Suppressor macrophage treated with lipopolysaccharide for 4 hours (primary cell): ENCODE data around the gene C5.
A peak's percentile ranks its signal among the peaks of the same experiment; 100 is the strongest.
"Not testable (repeated sequence)": the region's sequence is repeated elsewhere in the genome, so short reads cannot be mapped to it uniquely, and the experiment has no call there.

Experiments used
- DNase-seq: peaks from one replicate; pipeline ENCODE4 v3.0.0-alpha.2; 2020

The C5 gene

DNA sequence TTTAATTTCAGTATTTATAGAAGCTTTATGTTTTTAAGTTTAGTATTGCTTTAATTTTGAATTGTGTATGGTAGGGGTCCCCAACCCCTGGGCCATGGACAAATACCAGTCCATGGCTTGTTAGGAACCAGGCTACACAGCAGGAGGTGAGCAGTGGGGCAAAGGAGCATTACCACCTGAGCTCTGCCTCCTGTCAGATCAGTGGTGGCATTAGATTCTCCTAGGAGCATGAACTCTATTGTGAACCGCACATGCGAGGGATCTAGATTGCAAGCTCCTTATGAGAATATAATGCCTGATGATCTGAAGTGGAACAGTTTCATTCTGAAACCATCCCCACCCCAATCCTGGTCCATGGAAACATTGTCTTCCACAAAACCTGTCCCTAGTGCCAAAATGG lies 1.9 kb downstream of the C5 start:
- DNase-seq: no peak

DNA sequence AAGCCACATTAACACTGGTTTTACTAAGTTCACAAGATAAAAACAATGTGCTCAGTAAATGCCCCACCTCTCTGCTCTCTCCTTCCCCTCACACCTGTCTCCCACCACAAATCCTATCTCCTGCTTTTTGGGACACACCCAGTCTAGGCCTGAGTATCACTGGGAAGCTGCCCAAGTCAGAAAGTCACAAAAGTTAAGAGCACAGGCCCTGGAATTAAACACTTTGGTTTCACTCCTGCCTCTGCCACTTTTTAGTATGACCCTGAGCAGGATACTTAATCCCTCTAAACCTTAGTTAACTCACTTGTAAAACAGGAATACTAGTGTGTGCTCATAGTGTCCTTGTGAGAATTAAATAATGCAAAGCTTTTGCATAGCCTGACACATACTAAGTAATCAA lies 11.3 kb downstream of the C5 start:
- DNase-seq: no peak

- DNase-seq: no peak
These were observed 11.7 kb downstream of the C5 start for GRCh38 chr9:121038362-121038761.

DNA sequence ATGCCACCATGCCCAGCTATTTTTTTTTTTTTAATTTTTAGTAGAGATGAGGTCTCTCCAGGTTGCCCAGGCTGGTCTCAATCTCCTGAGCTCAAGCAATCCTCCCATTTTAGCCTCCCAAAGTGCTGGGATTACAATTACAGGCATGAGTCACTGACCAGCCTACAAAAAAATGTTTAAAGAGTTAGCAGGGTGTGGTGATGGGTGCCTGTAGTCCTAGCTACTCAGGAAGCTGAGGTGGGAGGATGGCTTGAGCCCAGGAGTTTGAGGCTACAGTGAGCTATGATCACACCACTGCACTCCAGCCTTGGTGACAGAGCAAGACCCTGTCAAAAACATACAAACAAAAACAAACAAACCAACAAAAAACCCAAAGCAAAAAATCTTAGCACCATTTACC lies 14.4 kb downstream of the C5 start:
- not testable (repeated sequence) for DNase-seq

- DNase-seq: no peak
These were observed 15.5 kb downstream of the C5 start for GRCh38 chr9:121034529-121034928.

- no peak for DNase-seq
These were observed 20.6 kb downstream of the C5 start for GRCh38 chr9:121029469-121029868.

- not testable (repeated sequence) for DNase-seq
These were observed 21.8 kb downstream of the C5 start for GRCh38 chr9:121028285-121028684.

DNA sequence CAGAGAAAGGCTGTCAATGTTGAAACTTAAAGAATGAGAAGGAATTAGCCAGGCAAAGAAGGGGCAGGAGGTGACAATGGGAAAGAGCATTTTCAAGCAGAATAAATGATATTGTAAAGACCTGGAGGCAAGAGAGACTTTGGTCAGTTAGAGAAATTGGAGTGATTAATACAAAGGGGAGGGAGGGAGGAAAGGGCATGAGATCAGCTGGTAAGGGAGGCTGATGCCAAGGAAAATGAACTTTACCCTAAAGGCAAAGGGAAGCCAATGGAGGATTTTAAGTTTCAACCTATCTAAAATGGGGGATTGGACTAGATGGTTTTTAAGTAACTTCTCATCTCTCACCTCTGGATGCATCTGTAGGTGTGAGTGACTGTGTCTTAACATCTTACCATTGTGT lies 23.3 kb downstream of the C5 start:
- no peak for DNase-seq

DNA sequence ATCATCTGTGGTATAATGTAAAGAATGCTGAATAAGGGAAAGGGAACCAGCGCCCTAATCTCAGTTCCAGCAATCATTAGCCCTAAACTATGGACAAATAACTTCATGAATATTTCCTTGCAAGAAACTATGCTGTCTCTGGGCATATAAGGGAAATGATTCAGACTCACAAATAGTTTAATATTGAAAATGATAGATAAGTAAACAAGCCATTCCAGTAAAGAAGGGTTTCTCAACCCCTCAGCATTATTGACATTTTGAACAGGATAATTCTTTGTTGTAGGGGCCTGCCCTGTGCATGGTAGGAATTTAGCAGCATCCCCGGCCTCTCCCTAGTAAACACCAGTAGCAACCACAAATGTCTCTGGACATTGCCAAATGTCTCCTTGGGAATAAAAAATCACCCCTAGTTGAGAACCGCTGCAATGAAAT lies 23.8 kb downstream of the C5 start:
- DNase-seq: no peak

GRCh38 chr9:121024237-121024636 lies 25.8 kb downstream of the C5 start:
- no peak for DNase-seq

GRCh38 chr9:121023064-121023463 lies 27.0 kb downstream of the C5 start:
- no peak for DNase-seq

- DNase-seq: no peak
These were observed 28.8 kb downstream of the C5 start for GRCh38 chr9:121021301-121021700.

- no peak for DNase-seq
These were observed 30.8 kb downstream of the C5 start for GRCh38 chr9:121019273-121019672.

DNA sequence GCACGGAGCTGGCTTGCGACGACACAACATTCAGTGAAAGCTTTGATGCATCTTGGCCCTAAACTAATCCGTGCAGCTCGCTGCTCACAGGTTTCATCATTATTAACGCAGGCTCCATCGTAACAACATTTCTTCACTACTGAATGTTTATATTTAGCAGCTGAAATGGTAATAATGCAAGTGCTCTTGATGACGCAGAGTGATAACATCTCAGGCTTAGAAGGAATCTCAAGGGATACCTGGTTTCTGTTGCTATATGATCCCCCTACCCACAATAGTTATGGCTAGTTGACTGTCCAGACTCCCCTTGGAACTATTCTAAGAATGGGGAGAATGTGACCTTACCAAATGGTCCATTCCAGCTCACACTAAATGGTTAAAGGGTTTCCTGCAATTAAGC lies 36.2 kb downstream of the C5 start:
- DNase-seq: no peak

DNA sequence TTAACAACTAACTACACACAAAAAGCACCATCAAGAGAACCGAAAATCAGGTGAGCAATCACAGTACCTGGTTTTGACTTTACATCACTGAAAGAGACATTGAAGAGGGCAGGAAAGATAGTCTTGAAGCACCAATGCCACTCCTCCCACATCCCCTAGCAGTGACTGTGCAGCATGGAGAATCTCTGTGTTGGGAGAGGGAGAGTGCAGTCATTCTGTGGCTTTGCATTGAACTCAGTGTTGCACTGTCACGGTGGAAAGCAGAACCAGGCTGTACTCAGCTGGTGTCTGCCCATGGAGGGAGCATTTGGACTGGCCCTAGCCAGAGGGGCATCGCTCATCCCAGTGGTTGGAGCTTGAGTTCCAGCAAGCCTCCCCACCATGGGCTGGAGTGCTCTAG lies 40.4 kb downstream of the C5 start:
- peak; percentile 1 for DNase-seq

- DNase-seq: no peak
These were observed 50.8 kb downstream of the C5 start for GRCh38 chr9:120999317-120999716.

GRCh38 chr9:120998111-120998510 lies 52.0 kb downstream of the C5 start:
- DNase-seq: no peak

DNA sequence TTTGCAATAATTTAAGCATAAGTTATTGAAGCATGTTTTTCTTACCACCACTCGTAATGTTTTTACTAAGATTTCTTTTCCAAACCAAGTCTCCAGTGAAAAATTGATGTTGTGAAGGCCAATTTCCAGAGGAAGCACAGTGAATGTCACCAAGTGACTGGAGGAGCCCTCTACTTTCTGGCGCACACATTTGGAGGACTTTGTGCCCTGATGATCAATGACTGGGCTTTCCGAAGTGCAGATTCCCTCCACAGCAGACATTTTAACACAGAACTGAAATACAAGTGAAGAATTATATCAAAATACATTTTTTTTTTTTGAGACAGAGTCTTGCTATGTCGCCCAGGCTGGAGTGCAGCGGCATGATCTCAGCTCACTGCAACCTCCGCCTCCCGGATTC lies 52.6 kb downstream of the C5 start:
- DNase-seq: no peak

GRCh38 chr9:120996409-120996808 lies 53.7 kb downstream of the C5 start:
- DNase-seq: no peak

DNA sequence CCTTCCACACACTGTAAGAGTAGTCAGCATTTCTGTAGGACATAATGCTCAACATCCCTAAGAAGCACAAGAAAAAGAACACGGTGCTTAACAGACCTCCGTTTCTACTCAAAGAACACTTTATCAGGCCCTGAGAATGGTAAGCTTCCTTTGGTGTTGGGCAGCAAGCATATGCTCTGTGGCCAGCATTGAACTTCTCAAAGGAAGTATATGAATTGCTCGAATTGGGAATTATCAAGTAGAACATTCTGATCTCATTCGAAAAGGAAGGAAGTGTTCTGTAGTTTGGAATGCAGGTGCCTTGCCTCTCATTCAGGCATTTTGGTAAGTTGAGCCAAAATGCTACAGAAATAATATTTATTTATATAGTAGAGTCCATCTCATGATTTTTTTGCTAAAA lies 61.0 kb downstream of the C5 start:
- no peak for DNase-seq

GRCh38 chr9:120985819-120986222 lies 64.3 kb downstream of the C5 start:
- peak; percentile 47 for DNase-seq

DNA sequence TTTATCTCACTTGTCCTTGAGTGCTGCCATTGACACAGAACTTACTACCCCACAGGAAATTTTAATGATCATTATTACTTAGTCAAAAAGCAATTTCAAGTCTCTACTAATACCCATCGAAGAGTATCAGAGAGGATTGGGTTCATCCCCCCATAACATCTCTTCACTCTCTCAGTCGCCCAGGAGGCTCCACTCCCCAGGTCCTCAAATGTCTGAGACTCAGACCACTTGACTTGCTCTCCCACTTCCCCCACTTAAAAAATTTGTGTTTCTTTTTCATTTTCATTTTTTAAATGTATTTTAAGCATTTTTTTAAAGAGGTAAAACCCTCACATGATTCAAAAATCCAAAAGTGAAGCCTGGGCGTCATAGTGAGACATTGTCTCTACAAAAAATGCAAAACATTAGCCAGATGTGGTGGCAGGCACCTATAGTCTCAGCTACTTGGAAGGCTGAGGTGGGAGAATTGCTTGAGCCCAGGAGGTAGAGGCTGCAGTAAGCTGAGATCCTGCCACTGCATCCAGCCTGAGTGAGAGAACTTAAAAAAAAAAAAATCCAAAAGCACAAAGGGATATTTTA lies 66.7 kb downstream of the C5 start:
- no peak for DNase-seq

DNA sequence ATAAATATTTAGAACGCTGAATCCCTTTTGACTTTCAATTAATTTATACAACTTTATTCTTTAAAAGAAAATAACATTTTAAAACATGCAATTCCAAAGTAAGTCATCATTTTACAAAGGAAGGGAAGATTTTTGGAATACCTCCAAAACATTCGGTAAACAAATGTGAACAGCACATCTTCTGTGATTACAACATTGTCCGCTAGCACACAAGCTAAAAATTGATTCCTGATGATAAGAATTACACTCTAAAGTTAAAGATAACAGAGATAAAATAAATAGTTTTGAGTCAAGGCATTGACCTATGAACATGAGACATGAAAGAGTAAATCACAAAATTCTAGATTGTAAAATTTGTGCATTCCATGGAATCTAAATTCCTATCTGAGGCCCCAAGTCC lies 67.2 kb downstream of the C5 start:
- no peak for DNase-seq

DNA sequence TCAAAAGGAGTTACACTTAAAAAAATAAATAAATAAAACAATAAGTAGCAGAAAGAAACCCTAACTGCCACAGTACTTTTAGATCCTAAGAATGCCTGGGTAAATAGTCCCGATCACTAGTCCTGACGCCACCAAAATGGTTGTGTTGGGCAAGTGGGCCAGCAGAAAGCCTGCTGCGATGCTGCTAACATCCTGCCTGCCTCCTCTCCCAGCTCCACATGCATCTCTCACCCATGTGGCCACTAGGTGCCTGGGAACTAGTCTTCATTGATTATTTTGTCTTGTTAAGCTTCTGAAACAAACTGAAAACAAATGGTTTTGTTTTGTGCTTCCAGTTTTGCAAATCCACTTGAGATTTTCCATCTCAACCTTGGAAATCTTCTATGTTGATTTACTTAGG lies 69.1 kb downstream of the C5 start:
- DNase-seq: no peak

- no peak for DNase-seq
These were observed 70.3 kb downstream of the C5 start for GRCh38 chr9:120979797-120980196.

DNA sequence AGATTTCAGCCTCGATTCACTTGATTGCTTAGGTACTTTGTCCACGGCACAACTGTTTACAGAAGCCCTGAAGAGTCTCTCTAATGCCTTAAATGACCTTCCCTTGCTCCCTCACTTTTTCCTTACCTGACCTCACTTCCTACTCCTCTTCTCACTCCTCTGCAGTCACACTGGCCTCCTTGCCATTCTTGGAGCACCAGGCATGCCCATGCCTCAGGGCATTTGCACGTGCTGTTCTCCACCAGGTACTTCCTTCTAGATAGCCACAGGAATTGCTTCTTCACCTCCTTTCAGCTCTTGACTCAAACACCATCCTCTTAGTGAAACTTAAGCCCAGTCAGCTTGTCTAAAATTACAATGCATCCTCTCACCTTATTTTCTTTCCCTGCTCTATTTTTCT lies 71.1 kb downstream of the C5 start:
- DNase-seq: no peak
